Activated CD8-positive, alpha-beta memory T cell treated with anti-CD3 and anti-CD28 coated beads, Interleukin-2, amount 50 U/mL, for 4 hours (primary cell): Measurements from ENCODE around the gene PLXNA4.

Experiments used
- DNase-seq: peaks from one replicate; pipeline ENCODE4 v3.0.0-alpha.2; 2020

PLXNA4 gene

DNA sequence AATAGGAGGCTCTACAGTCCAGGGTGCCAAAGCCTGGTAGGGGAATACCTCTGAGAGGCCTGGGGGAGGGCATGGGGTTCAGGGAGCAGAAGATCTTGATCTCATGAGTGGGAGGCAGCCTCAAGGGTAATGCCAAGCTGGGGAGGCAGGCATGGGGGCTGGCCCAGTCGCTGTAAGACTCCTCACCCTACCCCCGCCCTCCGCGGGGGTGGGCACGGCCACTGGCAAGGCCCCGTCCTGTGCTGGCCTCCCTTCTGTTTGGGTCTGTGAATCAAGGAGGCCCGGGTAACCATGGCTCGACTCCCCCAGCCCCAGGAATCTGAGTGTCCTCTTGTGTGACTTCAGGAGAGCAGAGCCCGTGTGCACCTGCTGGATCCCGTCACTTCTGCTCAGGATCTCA is 473.9 kb downstream of the PLXNA4 start:
- no peak for DNase-seq

DNA sequence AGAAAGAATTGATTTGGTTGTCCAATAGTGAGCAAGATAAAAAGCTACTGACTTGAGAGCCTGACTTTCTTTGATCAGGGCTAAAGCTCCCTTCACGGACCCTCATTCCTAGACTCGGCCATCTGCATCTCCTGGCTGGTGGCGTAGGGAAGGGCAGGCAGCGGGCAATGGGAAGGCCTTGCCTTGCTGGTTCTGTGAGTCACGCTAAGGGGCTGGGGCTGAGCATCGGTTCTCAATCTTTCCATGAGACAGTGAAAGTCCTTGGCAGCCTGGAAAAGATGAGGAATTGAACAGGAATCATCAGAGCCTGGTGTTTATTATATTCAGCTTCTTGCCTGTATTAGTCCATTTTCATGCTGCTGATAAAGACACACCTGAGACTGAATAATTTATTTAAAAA is 475.3 kb downstream of the PLXNA4 start:
- DNase-seq: no peak

DNA sequence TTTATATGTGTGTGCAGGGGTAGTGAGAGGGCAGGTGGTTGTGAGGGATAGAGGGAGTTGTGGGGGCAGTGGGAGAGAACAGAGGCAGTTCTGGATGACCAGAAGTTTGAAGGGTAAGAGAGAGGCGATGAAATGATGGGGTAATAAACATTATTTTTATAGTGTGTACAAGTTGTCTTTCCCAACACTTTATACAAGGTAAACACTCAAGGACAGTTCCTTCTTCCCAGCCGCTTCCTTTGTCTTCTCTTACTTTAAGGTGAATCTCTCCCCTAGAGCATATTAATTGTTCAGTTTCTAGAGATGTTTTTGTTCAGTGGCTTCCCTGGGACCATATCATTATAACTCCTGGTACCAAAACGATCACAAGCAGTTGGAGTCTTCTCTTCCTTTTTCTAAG is 475.8 kb downstream of the PLXNA4 start:
- no peak for DNase-seq

DNA sequence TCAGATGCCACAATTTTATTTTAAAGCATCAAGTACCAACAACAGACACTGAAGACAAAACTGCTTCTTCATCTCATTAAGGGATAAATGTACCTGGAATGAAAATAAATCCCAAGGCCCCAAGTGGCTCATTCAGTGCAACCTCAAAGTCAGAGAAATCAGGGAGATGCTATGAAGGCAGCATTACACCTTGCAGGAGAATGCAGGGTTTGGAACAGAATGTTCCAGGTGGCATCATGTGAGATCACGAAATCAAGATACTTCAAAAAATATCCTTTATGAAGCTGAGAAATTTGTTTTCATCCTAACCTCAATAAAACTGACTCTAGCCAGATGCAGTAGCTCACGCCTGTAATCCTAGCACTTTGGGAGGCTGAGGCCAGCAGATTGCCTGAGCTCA is 477.1 kb downstream of the PLXNA4 start:
- DNase-seq: no peak

DNA sequence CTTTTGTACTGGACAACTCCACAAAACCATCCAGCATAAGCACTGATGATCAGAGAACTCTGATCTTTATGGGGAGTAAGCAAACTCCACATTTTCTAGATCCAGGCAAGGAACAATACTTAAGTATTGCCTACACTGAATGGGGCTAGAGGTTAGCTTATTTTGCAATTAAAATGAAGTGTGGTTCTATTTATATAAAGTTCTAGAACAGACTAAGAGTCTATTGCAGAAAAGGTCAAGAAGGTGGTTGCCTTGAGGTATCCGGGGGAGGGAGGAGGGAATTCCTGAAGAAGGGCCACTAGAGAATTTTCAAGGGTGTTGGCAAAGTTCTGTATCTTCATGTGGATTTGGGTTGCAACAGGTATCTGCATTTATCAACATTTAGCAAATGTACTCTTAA is 477.9 kb downstream of the PLXNA4 start:
- no peak for DNase-seq

DNA sequence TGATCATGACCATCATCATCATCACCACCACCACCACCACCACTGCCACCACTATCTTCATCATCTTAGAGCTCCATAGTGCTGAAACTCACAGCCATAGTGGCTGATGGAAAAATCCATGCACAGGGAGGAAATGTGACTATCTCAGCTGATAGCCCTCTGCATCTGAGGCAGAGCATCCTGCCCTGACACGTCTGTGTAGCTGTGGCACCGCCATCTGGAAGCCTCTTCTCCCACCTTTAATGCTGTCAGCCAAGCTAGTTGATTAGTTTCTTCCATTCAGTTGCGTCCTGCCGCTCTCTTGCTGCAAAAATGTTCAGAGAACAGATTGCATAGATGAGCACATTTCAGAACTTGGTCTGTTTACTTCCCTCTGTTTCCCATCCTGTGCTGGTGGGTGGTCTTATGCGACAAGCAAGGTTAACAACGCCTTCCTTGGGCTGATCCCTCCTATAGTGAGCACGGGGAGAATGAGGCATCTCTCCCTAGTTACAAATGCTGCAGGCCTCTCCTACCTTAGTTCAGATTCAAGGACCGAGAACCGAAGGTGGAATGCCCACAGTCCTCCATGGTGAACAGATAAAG is 478.6 kb downstream of the PLXNA4 start:
- DNase-seq: no peak

DNA sequence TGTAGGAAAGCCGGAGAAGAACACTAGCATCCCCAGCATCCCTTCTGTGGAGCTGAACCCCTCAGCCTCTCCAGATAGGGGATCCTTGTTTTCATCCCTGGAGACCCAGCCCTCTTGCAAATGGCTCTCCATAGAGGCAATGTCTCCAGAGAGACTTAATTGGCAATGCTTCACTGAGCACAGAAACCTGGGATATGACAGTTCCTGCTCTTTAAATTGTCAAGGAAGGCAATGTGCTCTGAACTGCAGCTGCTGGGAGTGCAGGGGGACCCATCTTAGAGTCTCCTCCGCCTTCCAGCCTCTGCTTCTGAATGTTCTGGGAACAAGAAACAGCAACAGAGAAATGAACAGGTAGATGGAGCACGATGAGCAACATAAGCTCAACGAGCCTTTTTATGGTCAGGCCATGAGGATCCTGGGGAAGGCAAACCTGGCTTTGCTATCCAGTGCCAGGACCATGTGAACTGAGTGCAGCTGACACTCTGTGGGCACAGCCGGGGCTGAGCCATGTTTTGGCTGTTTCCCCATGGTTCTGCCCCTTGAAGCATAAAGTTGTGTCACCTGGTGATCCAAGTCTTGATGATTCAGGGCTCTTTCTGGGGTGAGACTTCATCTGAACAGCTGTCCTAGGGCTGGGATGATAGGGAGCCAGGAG is 481.0 kb downstream of the PLXNA4 start:
- no peak for DNase-seq

DNA sequence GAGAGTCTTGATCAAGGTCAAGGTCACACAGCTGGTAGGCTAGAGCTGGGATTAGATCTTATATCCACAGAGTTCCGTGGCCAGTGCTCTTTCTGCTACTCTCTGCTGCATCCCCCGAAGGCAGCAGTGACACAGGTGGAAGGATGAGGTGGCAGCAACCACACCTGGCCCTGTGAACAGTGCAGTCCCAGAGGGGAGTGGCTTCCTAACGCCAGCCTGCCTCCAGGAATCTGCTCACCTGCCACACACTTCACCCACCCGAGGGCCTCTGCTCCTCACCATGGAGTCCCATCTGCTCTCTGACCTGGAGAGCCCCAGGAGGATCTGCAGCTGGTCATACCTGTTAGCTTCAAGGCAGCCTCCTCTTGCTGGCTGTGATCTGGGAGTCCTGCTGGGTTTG is 484.2 kb downstream of the PLXNA4 start:
- DNase-seq: no peak

DNA sequence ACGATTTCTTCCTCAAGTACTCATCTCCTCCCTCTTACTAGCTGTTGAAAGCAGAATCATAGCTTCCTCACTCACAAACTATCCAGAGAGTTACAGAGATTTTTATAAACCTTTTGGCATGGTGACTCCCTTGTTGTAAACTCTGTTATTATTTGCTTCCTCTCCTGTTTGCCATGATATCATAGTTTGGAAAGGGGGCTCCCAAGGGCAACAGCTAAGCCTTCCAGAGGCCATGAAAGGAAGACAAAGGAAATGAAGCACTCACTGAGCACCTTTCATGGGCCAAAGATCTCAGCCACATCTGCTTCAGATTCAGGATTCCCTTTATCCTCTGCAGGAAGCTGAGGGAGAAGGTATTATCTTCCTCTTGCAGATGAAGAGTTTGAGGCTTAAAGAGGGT is 484.6 kb downstream of the PLXNA4 start:
- no peak for DNase-seq

DNA sequence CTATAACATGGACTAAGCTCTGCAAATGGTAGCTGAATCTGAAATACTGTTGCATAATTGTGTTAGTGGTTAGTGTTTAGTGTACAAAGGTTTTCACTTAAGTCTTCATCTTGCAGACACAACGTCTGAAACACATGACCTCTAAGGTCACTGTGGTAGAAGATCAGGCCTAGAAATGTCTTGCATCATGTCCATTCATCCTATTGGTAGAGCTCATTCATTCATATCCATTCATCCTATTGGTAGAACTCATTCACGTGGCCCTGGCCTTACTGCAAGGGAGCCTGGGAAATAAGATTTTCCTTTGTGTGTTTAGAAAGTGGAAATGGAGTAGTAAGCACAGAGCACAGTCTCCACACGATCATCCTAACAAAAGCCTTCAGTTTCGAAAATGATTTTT is 485.8 kb downstream of the PLXNA4 start:
- no peak for DNase-seq

DNA sequence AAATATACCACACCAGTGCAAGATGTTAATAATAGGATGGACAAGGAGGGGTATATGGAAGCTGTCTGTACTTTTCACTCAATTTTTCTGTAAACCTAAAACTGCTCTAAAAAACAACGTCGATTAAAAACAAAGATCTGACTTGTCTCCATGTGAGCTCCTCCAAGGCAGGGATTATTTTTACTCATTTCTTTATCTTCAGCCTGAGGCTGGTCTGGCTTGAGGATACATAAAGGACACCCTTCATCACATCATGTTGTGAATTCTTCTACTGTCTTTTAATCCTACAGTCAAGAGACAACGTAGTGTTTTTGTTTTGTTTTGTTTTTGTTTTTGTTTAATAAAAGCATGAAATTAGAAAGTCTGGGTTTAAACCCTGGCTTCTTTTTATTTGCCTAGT is 486.9 kb downstream of the PLXNA4 start:
- DNase-seq: no peak

DNA sequence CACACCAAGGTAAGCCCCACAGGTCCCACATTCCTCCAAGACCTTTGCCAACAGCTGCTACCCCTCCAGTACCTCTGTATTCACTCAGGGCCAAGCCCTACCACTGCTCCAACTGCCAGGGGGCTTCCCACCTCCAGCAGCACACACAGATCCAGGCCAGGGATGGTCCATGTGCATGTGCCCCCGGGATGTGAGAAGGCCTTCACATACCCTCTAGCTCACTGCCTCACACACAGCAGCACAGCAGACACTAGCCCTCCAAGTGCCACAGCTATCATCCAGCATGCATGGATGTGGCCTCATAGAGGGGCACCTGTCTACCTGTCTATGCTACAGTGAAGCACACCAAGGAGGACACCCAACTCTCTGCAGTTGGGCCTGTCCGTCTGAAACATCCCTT is 488.8 kb downstream of the PLXNA4 start:
- no peak for DNase-seq

DNA sequence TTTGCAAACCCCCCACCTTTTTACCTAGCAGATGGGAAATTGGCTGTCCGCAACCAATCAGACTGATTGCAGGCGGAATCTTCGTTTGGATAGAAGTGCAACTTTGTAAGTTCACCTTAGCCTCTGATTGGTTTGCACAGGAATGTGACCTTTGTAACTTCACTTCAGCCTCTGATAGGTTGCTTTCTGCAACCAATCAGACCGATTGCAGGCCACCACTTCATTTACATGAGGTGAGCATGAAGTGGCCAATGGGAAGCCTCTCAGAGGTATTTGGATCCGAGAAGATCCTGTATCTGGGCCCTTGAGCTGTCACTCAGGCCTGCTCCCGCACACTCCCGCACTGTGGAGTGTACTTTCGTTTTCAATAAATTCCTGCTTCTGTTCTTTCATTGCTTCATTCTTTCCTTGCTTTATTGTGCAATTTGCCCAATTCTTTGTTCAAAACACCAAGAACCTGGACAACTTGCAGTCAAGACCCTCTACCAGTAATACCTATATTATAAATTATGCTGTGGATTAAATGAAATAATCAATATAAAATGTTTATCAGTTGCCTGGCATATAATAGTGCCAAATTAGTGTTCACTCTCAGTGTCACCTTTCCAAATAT is 491.4 kb downstream of the PLXNA4 start:
- no peak for DNase-seq

DNA sequence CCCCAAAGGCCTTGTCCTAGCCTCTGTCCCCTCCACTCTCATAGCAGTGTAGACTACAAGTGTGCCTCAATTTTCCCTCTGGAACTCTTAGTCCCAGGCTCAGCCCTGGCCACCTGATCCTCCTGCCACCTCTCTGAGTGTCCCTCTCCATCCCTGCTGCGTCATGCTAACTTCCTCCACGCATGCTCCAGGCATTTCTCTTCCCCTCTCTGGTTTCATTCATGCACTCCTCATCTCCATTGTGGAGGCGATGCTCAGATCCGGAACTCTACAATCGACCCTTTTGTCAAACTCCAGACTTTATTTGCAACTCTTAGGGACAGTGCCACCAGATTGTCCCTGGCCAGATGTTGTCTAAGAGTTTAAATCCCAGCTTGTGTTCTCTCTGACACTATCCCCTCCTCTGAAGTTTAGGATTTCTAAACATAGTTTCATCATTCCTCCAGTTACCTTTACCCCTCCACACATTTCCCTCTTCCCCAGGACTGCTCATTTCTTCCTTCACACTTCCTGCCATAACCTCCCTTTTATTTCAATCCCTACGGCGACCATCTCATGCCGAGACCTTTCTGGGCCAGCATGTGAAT is 492.6 kb downstream of the PLXNA4 start:
- no peak for DNase-seq

DNA sequence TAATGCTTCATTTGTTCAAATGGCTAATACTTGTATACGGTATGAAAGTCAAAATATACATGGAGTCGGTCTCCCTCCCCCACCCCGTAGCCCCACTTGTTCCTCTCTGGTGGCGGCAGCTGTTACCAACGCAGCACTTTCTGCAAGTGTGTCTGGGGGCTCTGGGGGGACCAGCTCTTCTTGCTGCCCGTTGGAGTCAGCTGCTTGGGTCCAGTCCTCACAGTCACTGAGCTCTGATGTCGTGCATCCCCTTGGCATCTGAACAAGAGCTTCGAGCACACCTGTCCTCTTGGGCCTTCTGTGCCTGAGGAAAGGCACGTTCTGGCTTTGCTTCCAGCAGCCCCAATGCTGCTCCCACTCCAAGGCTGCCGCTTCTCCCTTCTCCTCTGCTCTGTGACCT is 493.1 kb downstream of the PLXNA4 start:
- DNase-seq: no peak

DNA sequence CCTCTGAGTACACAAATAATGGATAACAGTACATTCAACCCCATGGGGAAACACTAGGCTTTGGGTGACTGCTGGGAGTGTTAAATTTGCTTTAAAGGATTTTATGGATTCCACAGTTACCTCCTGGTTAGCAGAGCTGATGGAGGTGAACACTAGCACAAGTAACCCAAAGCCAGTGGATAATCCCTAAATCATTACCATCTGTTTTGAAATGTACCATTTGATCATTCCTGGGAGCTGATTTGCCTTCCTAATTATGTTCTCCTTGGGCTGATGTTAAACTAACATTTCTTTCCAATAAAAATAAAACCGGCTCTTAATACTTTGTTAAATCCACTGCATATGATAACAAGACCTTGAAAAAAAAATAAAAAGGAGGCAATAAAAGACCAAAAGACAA is 493.9 kb downstream of the PLXNA4 start:
- DNase-seq: no peak

DNA sequence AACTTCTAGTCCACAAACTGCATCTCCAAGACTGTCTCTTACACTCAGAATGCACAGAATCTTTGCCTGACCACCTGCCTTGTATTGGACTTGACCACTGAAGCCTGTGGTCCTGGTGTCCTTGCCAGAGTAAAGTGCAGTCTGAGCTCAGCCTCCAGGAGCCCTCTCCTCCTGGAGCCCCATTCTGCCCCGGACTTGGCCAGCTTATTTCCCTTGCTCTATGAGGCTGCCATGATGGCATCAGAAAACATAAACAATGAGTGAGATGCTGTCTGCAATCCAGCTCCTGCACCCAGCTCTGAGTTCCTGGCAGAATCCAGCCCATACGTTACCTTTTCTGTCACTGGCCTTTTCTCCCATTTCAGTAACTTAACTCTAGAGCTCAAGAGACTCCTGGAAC is 494.6 kb downstream of the PLXNA4 start:
- no peak for DNase-seq

DNA sequence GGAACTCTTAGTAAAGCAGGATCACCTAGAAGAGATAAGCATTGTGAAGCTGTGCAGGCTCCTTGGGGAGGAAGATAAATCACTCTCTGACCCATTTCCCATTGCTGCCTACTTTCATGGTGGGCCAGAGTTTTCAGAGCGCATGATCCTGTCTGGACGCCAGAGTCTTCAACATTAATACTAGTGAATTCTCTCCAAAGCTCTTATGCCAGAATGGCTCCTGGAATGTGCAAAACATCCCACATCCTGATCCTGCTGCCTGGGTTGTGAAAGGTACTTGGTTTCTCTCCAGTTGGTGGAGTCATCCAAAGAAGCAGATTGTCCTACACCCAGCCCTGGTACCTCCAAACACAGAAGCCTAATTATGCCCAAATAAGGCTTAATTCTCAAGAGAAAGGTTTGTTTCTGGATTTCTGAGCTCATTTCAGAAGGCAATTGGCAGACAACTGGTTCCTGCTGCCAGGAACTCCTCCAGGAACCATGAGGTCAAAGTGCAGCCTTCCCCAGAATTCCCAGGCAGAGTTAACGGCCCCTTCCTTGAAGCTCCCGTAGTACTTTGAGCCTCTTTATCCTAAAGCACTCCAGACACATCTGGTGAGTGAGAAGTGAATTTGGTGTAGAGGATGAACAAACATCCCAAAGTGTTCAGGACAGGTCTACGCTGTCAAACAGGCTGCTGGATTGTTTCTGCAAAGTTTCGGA is 495.2 kb downstream of the PLXNA4 start:
- no peak for DNase-seq

DNA sequence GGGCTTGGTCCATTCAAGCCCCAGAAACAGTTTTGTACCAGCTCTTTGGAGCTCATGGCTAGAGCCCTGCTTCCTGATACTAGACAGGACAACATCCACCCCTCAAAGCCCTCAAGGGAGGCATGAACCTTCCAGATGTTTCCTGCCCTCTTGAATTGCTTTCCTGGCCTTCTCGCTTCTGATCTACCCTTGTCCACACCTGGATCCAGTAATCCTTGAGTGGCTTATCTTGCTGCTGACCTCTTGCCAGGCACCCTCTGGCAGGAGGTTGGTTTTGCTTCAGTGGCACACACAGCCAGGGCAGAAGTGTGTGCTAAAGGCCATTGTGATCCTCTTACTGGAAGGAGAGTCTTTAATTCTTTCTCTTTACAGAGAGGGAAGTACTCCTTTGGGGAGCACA is 495.8 kb downstream of the PLXNA4 start:
- DNase-seq: no peak

DNA sequence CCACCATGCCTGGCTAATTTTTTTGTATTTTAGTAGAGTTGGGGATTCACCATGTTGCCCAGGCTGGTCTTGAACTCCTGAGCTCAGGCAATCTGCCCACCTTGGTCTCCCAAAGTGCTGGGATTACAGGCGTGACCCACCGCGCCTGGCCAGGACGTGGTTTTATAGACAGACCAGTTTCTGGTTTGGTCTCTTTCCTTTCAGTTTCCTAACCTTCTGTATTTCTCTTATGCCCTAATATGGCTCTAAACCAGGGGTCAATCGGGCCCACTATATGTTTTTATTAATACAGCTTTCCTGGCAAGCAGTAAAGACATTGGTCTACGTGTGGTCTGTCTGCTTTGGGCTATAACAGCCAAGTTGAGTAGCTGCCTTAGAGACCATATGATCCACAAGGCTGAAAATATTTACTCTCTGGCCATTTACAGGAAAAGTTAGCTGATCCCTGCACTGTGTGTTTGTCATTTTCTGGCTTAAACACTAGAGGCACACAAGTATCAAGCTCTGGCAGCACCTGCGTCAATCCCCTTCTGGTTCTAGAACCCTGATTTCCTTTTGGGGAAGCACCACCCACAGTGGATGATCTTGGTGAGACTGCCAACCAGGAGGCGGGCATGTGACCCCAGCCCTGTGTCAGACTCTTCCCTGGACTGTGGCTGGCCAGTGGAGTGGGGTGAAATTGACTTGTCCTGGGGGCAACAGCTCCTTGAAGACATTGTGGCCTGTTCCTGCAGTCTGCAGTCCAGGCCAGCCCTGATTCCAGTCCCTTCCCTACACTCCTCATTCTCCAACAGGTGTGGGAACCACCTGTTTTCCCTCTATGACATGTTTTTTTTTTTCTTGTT is 497.2 kb downstream of the PLXNA4 start:
- no peak for DNase-seq

DNA sequence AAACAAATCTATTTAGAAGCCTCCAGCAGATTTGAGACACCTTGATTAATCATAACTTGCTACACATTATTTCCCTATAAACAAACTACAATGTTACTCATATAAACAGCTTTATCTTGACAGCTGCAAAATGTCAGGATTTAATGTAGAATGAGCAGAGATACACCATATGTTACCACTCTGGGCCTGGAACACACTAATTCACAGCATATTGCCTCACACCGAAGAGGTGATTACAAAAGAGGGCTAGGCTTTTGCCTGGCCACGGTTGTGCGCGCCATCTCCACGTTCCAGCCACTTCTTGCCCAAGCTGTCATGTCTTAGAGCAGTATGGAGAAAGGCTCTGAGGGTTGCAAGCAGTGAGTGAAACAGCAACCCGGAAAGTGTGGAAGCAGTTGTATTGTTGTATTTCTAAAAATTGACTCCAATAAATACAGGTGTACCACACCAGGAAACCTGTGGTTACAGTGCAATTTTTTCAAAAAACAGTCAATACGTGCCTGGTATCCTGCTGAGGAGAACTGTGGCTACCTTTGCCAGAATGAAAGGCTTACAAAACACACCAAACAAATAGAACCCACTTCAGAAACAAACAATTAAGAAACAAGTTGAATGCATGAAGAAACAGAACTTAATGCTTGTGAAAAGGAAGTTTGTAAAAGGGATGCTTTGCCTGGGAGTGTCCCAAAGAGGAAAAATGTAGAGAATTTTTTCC is 498.1 kb downstream of the PLXNA4 start:
- DNase-seq: no peak
